Thoracic aorta (tissue), 2 donors: ENCODE measurements around the gene TGFBR1. TPM values are rescaled to one million over a fixed set of nuclear protein-coding genes. Genes with fewer than 3 reads are reported as not detected.
"Not testable (repeated sequence)": the region's sequence is repeated elsewhere in the genome, so short reads cannot be mapped to it uniquely, and the experiment has no call there.

Source experiments
- ATAC-seq: fragments of 150-250 bp; one replicate; pipeline ENCODE4 v1.8.0; 2017; ENCODE audit warnings: low read depth; ENCODE audit not compliant: insufficient number of reproducible peaks, low FRiP score
- DNase-seq: peaks from one replicate; pipeline ENCODE4 v3.0.0-alpha.2; 2020; ENCODE audit warnings: low spot score
- H3K27ac ChIP-seq, 2 donors: fragments of 200-600 bp; sonication (generic); 1 replicate in 1 of 2; 2 replicates in 1 of 2; pipeline ENCODE4 v1.5.1; 2016; ENCODE audit warnings: mild to moderate bottlenecking in 2 of 2, moderate library complexity in 2 of 2
- H3K27me3 ChIP-seq: fragments of 200-600 bp; sonication (generic); replicated peaks from 2 replicates; pipeline ENCODE4 v1.6.0; 2016; ENCODE audit warnings: mild to moderate bottlenecking; ENCODE audit not compliant: insufficient read depth
- H3K36me3 ChIP-seq: fragments of 200-600 bp; sonication (generic); one replicate; pipeline ENCODE4 v1.5.1; 2016
- H3K4me1 ChIP-seq, 2 donors: fragments of 200-600 bp; sonication (generic); 1 replicate in 1 of 2; 2 replicates in 1 of 2; pipeline versions ENCODE4 v1.5.1 to v1.6.0; 2016; ENCODE audit warnings: low read depth in 2 of 2, mild to moderate bottlenecking in 1 of 2; ENCODE audit not compliant: control insufficient read depth in 1 of 2
- H3K4me3 ChIP-seq: fragments of 200-600 bp; sonication (generic); 2 replicates; pipeline ENCODE4 v1.5.1; 2016; ENCODE audit warnings: mild to moderate bottlenecking
- H3K9me3 ChIP-seq: fragments of 200-600 bp; sonication (generic); 2 replicates; pipeline ENCODE4 v1.5.1; 2016
- CTCF ChIP-seq: fragments of 200-600 bp; sonication (generic); IDR thresholded peaks from one replicate; pipeline ENCODE4 v1.5.1; 2019; ENCODE audit warnings: antibody characterized with exemption
- total RNA-seq, 2 donors: library from RNA; depleted of rRNA; stranded (reverse); fragments of >200 nt; gene quantifications; one replicate each; pipeline versions ENCODE4 v1.1.0 to v1.2.3, GENCODE V29; 2016

Gene TGFBR1
- total RNA-seq, 2 donors from 2014 or later: 76.8 to 87.2 TPM

GRCh38 chr9:99193466-99193821, 88.5 kb downstream of the TGFBR1 start:
- no peak for ATAC-seq
- TF ChIP-seq CTCF: no peak
- no peak for DNase-seq
- no peaks in the 10 kb centered on the region for H3K36me3 ChIP-seq
- no peak overlapping the region for H3K4me3 ChIP-seq
- H3K27ac ChIP-seq: no peak overlapping the region
- H3K27me3 ChIP-seq: no peaks in the 10 kb centered on the region
- no peaks in the 10 kb centered on the region for H3K4me1 ChIP-seq
- no peaks in the 10 kb centered on the region for H3K9me3 ChIP-seq

DNA sequence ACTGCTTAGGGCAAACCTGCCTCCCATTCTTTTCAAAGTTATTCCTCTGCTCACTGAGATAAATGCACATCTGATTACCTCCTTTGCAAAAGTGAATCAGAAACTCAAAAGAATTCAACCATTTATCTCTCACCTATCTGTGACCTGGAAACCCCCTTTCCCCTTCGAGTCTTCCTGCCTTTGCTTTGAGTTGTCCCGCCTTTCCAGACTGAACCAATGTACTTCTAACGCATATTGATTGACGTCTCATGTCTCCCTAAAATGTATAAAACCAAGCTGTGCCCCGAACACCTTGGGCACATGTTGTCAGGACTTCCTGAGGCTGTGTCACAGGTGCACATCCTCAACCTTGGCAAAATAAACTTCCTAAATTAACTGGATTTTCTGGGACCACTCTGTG, 91.6 kb downstream of the TGFBR1 start:
- not testable (repeated sequence) for H3K27me3 ChIP-seq, H3K27ac ChIP-seq, H3K4me1 ChIP-seq, H3K36me3 ChIP-seq, DNase-seq, ATAC-seq, H3K9me3 ChIP-seq, H3K4me3 ChIP-seq

DNA sequence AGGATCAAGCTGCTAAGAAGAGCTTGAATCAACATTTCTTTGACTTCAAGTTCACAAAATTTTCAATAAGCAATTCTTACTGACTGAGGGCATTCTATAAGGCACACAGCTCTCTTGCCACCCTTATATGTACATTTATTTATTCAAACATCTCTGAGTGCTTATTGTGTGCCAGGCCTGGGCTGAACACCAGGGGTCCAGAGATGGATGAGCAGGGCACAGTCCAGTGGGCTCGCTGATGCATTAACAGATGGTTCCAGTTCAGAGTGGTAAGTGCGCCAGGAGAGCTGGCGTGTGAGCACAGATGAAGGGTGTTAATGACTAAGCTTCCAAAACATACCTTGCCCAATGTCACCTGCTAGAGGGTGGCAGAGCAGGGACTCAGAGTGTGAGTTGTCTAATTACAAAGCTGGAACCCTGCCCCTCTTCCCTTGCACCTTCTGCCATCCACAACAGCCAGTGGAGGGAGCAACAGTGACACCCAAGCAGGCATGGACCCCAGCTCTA, 92.3 kb downstream of the TGFBR1 start:
- no peaks in the 10 kb centered on the region for H3K9me3 ChIP-seq
- H3K4me3 ChIP-seq: no peak overlapping the region
- no peak overlapping the region for H3K27ac ChIP-seq
- ATAC-seq (no peak), DNase-seq (no peak)
- H3K4me1 ChIP-seq: no peaks in the 10 kb centered on the region
- no peak for TF ChIP-seq CTCF
- H3K27me3 ChIP-seq: no peaks in the 10 kb centered on the region
- H3K36me3 ChIP-seq: no peaks in the 10 kb centered on the region

GRCh38 chr9:99197987-99198386, 93.1 kb downstream of the TGFBR1 start:
- H3K27me3 ChIP-seq: no peaks in the 10 kb centered on the region
- ATAC-seq (no peak), DNase-seq (no peak)
- no peak overlapping the region for H3K27ac ChIP-seq
- H3K36me3 ChIP-seq: no peaks in the 10 kb centered on the region
- no peak for TF ChIP-seq CTCF
- no peak overlapping the region for H3K4me3 ChIP-seq
- no peaks in the 10 kb centered on the region for H3K9me3 ChIP-seq
- H3K4me1 ChIP-seq: no peaks in the 10 kb centered on the region

DNA sequence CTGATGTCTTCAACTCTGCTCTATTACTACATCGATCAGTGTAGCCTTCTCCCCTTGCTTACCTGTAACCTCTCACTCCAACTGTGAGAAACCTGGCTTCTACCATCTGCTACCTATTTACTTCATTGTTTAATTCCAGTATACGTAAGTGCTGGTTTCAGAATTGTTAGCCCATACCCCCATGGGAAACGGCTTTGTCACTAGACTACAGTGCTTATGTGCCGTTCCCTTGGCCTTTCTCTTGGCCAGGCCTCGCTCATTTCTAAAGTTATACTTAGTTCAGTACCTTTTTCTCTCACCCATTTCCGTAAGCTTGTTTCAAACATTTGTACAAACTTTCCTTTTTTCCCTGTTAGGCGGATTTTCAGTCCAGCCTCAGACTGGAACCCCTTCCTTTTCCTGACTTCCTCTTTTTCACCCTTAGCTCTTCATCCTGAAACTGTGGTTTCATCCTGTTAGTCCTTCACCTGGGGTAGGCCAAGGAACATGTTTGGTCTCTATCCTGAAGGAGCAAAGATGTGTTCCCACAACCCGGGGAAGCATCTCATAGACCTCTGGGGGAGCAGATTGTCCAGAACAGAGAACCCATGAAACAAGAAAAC, 95.1 kb downstream of the TGFBR1 start:
- ATAC-seq (no peak), DNase-seq (no peak)
- H3K4me3 ChIP-seq: no peak overlapping the region
- no peaks in the 10 kb centered on the region for H3K27me3 ChIP-seq
- no peaks in the 10 kb centered on the region for H3K4me1 ChIP-seq
- H3K27ac ChIP-seq: no peak overlapping the region
- H3K36me3 ChIP-seq: no peaks in the 10 kb centered on the region
- no peaks in the 10 kb centered on the region for H3K9me3 ChIP-seq
- TF ChIP-seq CTCF: no peak

GRCh38 chr9:99201603-99202002, 96.7 kb downstream of the TGFBR1 start:
- no peak overlapping the region for H3K27ac ChIP-seq
- DNase-seq (no peak), ATAC-seq (no peak)
- no peaks in the 10 kb centered on the region for H3K27me3 ChIP-seq
- H3K36me3 ChIP-seq: no peaks in the 10 kb centered on the region
- no peak overlapping the region for H3K4me3 ChIP-seq
- no peaks in the 10 kb centered on the region for H3K4me1 ChIP-seq
- H3K9me3 ChIP-seq: no peaks in the 10 kb centered on the region
- TF ChIP-seq CTCF: no peak
